HG03097 (cell line): Measurements from ENCODE around the gene SERPINA12.

ENCODE experiments used
- ATAC-seq: cut with Tn5 transposase; IDR thresholded peaks from one replicate; pipeline ENCODE4 v1.9.1; 2021; ENCODE audit not compliant: unreplicated experiment, low FRiP score

SERPINA12 gene, protein sequence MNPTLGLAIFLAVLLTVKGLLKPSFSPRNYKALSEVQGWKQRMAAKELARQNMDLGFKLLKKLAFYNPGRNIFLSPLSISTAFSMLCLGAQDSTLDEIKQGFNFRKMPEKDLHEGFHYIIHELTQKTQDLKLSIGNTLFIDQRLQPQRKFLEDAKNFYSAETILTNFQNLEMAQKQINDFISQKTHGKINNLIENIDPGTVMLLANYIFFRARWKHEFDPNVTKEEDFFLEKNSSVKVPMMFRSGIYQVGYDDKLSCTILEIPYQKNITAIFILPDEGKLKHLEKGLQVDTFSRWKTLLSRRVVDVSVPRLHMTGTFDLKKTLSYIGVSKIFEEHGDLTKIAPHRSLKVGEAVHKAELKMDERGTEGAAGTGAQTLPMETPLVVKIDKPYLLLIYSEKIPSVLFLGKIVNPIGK

DNA sequence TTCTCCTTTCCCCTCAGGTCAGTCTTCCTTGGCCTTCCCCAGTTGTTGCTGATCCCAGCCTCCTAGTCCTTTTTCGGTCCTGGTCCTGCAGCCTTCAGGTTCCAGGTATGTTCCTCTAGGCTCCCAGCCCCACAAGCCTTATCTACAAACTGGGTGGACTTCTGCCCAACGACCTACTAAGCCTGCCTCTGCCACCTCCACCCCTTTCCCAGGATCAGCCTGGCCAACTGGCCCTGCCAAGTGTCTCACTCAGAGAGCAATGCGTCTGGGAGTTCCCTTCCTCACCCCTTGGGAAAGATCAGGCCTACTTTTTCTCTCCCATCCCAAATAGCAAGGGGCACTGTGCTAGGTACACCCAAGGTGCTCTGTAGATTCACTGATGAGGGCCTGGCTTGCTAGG, at the start of gene SERPINA12:
TSS of gene SERPINA12 (minus strand) at position 114 of the 400 bp plus-strand sequence. CDS start 11,072 bp downstream, outside the sequence.
- no peak for ATAC-seq

DNA sequence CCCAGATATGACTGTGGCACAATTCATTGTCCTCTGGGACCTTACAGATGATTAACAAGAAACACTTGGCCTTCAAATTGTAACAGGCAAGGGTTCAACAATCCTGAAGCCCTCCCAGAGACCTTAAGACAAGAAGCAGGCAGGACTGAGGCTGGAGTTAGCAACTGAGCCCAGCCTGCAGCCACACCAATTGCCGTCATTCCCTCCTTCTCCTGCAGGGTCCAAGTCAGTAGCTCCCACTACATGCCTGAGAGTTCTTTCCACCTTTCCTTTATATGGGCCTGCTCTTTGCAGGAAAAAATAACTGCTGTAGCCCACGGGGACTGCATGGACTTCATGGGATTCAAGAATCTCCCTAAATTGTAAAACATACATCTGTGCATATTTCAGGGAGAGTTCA, 49.6 kb upstream of the SERPINA12 start:
- ATAC-seq: no peak

DNA sequence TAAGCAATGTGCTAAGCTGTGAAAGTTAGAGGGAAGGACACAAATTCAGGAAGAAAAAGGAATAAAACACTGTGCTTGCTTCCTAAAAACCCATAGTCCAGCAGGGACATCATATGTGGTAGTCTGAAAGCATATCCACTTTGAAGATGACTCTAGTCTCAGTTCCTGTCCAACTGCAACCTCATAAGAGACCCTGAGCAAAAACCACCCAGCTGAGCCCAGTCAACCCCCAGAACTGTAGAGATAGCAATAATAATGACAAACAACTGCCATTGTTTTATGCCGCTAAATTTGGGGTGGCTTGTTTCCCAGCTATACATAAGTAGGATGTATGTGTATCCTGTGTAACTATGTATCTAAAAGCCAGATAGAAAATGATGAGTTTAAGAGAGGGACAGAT, 48.1 kb upstream of the SERPINA12 start:
- ATAC-seq: no peak

DNA sequence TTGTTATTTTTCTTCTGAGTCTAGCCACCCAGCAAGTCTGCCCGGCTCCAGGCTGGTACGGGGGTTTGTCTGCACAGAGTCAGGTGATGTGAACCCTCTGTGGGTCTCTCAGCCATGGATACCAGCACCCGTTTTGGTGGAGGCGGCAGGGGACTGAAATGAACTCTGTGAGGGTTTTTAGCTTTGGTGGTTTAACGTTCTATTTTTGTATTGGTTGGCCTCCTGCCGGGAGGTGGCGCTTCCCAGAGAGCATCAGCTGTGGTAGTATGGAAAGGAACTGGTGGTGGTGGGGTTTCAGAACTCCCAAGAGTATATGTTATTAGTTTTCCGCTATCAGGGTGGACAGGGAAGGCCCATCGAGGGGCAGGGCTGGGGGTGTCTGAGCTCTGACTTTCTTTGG, 46.7 kb upstream of the SERPINA12 start:
- no peak for ATAC-seq

DNA sequence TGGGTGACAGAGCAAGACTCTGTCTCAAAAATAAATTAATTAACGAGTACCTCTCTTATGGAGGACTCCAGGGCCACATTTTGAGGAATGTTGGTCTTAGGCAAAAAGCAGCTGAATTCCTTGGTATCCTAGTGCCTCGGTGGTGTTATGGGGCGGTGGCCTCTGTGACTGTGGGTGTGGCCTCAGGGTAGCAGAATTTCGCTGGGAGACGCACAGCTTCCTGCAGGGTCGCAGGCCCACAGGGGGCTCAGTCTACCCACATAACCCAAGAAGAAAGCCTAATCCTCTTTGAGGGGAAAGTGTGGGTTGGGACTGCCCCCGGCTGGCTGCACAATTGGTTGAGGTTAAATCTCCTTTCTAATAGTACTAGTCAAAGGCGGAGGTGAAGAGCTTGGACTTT, 40.8 kb upstream of the SERPINA12 start:
- no peak for ATAC-seq

DNA sequence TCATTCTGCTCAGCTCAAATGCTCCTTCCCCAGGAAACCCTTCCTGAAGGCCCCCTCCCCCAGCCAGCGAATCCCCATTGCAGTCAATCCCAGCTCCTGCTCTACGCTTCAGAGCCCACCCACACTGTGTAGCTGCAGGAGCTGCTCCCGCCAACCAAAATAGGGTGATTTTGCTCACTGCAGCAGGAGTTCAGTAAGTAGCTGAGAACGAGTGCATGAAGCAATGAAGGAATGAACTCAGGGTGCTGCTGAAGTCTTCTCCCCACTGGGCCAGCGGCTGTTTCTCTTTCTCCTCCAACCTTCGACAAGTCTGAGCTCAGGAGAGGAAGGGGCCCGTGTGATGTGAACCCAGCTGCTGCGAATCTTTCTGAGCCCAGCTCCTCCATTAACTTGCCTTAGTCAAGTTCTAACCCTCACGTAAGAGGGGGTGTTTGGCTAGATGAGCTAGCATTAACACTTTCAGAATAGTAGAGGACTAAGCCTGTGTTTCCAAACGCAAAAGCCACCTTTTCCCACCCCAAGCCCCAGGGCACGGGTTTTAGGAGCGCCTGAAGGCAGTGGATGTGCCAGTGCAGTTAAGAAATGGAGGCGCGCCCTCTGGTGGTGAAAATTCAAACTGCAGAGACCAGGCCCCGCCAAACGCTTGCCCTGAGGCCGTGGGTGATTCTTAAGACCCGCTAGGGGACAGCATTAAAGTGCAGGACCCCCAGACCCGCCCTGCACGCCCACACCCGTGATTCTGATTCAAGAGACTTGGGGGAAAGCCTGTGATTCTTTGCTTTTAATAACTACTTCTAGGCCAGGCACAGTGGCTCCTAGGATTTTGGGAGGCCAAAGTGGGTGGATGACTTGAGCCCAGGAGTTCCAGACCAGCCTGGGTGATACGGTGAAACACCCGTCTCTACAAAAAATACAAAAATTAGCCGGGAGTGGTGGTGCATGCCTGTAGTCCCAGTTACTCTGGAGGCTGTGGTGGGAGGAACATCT, 40.0 kb upstream of the SERPINA12 start:
- no peak for ATAC-seq

DNA sequence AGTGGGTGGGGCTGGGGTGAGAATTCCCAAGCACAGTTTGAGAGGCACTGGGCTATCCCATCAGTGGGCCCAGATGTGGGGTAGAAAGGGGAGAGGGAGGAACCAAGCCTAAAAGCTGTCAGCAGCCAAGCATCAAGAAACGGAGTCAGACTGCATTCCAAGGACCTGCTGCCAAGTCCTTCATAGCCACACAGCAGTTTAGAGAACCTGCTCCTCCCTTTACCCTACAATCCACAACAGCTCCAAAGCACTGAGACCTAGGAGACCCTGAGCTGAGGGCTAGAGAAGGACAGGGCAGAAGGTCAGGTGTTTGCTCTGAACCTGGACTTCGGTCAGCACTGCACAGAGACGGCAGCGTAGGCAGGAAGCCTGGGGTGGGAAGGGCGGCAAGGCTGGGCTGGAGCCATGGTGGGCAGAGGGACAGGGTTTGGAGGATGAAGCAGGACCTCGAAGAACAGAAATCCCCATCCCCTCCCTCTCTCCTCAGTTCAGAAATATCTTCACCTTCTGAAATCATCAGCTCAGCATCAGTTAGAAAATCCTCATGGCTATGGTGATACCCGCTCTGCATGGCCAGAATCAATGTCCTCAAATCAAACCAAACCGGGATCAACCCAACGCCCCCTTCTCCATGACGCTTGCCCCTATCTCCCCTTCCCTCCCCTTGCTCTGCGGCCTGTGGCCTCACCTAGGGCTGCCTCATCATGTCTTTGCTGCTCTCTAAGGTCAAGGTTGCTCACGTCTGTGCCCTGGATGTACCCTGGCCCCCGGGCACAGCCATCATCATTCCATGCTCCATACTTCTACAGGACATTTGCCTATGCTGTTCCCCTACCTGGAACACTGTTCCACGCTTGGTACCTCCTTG, 39.1 kb upstream of the SERPINA12 start:
- ATAC-seq: no peak

DNA sequence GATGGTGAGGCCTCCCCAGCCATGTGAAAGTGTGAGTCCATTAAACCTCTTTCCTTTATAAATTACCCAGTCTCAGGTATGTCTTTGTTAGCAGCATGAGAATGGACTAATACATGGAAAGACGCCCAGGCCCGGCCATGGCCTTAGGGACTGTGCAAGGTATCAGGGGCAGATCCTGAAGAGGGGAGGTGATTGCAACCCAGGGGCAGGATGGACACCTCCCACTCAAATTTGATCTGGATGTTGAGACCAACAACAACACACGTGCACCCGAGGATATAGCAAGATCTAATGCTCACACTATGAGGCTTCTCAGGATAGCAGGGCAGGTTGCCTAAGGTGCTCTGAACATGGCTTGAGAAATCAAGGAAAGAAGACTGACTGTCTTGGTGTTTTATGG, 38.5 kb upstream of the SERPINA12 start:
- no peak for ATAC-seq

DNA sequence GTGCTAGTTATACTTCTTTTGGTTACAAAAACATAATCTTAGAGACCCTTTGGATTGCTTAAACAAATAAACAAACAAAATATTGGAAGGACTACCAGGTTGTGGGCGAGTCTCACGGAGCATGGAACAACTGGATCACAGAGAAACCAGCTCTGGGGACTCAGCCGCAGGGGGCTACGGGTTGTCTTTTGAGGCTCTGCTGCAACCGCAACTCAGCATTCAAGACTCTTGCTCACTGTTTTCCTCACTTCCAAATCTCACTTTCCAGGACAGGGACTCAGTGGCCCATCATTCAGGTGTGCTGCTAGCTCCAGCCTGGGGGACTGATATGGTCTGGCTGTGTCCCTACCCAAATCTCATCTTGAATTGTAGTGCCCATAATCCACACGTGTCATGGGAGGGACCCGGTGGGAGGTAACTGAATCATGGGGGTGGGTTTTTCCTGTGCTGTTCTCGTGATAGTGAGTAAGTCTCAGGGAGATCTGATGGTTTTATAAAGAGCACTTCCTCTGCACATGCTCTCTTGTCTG, 37.9 kb upstream of the SERPINA12 start:
- no peak for ATAC-seq

DNA sequence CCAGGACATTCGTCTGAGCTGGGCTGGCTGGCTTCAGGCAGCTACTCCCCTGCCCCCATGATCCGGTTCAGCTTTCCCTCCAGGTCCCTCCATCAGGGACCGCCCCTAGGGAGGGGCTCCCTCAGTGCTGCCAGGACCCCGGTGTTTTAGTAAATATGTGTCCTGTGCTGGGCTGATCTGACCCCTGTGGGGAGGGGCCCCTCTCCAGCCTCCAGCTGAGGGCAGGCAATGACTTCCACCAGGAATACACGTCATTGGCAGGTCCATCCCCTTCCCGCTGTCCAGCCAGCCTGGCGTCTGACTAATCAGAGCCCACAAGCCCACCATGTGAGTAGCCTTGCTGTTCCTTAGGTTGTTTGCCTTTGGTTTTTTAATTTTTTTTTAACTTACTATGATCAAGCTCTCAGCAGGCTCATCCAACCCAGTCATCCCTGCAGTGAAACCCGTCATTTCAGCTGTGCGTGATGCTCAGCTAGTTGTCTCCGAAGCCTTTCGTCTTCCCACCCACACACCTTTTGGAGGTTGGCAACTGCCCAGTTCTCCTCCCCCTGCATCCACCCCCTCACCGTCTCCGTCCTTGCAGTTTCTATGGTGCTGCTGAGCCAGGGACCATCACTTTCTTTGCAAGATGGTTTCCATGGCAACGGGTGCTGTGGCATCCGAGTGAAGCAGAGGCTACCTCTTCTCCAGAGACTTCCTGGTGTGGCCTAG, 36.0 kb upstream of the SERPINA12 start:
- ATAC-seq: no peak

DNA sequence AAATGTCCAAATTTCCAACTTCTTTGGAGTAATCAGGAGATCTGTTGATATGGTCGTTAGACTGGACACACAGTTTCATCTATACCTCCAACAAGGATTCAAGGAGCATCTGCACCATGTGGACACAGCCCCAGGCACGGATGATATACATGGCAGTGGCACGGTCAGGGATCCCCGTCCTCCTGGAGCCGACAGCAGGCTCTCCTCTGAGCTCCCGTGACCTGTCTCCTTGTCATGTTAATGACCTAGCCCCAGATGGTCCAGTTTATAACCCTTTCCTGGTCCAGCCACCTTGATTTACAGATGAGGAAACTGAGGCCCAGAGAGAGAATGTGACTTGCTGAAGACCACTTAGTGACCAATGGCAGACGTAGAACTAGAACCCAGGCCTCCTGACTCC, 35.5 kb upstream of the SERPINA12 start:
- ATAC-seq: no peak

DNA sequence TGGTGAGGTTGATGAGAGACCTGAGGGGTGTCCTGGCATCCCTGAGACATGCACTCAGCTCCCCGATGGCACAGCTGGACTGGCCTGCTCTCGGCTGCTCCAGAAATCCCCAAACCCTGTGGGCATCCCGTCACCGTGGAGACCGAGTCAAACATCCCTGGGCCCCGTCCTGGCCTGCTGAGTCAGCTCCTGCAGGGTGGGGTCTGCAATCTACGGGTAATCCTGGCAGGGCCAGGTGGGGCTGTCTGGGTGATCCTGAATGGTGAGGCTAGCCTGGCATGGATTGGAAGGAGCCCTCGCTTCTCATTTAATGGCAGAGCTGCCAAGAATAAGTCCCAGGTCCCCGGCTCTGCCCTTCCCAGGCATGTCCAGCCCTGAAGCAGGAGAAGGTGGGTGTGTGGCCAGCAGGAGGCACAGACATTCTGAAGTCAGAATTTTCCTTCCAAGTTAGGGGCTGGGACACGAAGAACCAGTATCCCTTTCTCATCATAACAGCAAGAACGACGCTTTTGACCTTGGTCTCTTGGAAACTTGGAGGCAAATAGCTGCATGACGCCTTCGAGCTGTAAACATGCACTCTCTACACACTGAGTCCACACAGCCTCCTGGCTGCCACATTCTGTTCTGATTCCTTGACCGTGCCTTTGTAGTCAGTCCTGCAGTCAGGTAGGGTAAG, 34.3 kb upstream of the SERPINA12 start:
- no peak for ATAC-seq

DNA sequence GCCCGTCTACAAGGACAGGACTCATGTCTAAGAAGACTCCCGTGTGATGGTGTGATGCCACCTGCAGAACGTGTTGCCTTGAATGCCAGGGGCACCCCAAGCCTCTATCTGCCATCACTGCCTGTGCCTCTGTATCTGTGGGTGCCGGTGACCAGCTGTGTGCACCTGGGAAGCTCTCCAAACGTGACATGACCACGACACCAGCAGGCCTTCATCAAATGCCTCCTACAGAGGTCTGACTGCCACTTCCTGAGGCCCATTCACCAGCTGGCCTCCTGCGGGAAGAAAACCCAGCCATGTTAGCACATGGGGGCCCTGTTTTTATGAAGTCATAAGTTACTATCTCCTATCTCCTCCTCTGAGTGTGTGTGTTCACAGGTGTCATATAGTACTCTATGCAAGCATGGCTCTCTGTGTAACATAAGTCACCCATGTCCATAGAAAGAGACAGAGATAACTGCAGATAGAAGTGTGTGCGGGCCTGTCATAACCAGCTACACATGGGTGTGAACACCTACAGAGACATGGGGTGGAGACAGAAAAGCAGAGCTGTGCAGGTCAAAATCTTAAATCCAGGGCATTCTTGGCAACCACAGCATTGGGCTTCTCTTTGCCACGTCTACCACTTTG, 33.7 kb upstream of the SERPINA12 start:
- ATAC-seq: no peak

DNA sequence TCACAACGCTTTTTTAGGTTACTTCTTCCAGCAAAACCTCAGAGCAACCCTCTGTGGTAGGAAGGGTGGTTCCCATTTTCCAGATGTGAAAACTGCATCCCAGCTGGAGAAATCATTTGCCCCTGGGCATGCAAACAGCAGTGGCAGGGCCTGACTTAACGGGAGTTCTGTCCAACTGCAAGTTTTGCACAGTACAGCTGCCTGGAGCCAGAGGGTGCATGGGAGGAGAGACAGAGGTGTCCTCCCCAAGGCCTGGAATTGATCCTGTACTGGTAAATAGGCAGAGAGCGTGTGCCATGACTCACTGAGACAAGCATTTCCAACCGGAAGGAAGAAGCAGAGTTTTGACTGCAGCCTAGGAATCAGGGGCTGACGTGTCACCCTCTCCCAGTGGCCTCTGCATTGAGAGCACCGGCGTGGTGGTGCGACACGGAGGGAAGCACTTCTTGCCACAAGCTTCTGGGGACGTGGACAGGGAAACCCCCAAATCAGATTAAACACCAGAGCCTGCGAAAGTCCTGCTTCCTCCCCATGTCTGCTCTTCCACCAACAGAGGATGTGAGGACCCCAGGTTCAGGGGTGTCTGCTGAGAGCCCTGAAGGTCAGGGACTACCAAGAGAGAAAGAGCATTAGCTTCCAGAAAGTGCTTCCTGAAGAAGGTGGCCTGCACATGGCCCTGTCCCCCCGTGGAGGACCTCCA, 33.0 kb upstream of the SERPINA12 start:
- no peak for ATAC-seq

DNA sequence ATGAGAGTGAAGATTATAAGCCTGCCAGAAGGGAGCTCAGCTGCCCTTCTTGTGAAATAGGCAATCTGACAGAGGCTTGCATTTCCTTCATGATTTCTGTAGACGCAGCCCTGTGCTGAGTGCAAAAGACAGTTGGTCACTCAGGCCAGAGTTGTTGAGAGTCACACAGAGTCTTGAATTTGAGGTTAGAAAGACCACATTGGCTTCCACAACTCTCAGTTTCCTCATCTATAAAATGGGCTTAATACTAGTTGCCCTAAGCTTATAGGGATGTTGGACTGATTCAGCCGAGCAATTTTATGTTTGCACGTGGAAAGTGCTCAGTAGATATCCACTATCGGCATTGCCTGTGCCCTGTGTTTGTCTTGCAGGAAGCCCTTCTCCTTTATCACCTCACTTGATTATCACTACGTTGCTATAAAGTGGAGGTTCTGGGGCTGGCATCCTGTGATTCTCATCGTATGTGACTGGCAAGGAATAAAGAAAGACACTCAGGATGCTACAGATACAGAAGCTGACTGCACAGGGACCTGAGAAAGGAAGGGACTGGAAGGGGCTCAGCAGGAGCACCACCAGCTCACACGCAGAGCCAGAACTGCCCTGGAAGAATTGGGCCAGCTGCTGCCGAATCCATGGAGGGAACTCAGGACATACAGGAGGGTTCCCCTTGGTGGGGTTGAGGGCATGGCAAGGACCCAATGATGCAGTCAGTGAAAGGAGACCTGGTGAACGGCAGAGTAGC, 32.1 kb upstream of the SERPINA12 start:
- no peak for ATAC-seq

DNA sequence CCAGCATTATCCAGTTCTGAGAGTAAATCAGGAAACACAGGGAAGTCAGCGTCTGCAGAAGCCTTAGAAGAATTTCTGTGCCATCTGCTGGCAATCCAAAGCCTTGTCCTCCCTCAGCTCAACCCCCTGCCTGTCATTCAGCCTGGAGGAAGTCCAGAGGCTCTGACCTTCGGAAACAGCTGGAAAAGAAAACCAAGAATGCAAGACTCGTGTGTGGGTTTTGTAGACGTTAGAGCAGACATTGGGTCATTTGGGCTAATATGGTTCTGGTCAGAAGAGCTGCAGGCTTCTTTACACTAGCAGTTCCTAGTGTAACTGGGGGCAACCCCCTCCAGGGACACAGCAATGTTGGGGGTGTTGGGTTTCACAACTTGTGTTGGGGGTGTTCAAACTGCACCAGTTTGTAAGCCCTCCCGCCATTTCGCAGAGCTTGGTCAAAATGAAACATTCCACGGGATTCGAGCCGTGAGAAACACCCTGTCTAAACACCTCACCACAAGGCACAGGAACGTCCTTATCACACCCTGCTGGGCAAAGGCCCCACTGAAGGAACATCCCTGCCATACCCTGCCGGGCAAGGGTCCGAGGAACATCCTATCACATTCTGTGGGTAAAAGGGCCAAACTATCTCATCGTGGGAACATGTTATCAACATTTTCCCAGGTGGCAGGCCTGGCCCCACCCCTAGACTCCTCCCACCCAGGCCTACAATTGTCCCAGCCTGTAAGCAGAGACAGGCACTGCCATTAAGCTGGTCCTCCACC, 30.9 kb upstream of the SERPINA12 start:
- no peak for ATAC-seq

DNA sequence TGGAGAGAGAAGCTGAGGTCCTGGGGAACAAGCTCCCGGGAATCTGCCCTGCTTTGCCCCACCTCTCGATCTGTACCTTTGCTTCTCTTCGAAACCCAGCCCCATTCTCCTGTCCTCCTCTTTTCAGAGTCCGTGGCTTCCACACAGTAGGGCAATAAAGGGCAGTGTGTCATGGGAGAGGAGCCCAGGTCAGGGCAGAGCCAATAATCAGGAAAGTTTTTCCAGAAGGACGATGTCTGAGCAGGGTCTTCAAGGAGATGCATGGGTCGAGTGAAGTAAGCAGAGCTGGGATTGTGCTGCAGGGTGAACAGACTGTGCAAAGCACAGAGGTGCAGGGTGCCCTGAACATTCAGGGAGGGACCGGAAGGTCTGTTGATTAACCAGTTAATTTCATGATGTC, 29.9 kb upstream of the SERPINA12 start:
- ATAC-seq: no peak
